Measurements from ENCODE around the gene STPG4.

The STPG4 gene

DNA sequence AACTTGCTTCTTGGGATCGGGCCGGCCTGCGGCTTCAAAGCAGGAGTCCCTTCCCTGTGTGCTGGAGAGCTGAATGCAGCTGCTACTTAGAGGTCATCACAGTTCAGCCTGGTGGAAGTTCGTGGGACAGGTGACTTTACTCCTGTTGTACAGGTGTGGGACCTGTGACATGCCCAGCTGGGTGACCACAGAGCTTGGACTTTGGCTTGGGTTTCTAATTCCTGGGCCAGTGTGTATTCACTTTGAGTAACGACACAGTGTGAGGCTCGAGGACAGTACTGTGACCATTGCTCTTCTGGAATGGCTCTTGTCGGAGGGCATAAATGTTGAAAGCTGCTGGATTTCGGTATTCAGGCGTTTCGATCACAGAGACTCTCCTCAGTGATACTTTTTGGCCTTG, 114.5 kb downstream of the STPG4 start:
- no peak for ATAC-seq
- no peak for TF ChIP-seq ZNF565 (CRISPR knock-in tag; conservative IDR thresholded peaks at IDR 0.05; ENCODE audit: low read depth)
- TF ChIP-seq ISL1 (CRISPR knock-in tag; IDR thresholded peaks at IDR 0.05): no peak
- no peak for TF ChIP-seq ZNF8 (CRISPR knock-in tag; IDR thresholded peaks at IDR 0.05)
- TF ChIP-seq OSR1 (CRISPR knock-in tag; IDR thresholded peaks at IDR 0.05): no peak
- TF ChIP-seq TOX (CRISPR knock-in tag; IDR thresholded peaks at IDR 0.05; ENCODE audit: borderline replicate concordance): no peak
- TF ChIP-seq, protein P1, sequence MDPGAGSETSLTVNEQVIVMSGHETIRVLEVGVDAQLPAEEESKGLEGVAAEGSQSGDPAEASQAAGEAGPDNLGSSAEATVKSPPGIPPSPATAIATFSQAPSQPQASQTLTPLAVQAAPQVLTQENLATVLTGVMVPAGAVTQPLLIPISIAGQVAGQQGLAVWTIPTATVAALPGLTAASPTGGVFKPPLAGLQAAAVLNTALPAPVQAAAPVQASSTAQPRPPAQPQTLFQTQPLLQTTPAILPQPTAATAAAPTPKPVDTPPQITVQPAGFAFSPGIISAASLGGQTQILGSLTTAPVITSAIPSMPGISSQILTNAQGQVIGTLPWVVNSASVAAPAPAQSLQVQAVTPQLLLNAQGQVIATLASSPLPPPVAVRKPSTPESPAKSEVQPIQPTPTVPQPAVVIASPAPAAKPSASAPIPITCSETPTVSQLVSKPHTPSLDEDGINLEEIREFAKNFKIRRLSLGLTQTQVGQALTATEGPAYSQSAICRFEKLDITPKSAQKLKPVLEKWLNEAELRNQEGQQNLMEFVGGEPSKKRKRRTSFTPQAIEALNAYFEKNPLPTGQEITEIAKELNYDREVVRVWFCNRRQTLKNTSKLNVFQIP (CRISPR knock-in tag; IDR thresholded peaks at IDR 0.05; ENCODE audit: borderline replicate concordance, low read depth): no peak
- no peak for TF ChIP-seq BACH2 (CRISPR knock-in tag; IDR thresholded peaks at IDR 0.05; ENCODE audit: borderline replicate concordance)
- TF ChIP-seq ARNTL (CRISPR knock-in tag; IDR thresholded peaks at IDR 0.05; ENCODE audit: borderline replicate concordance, low read depth): no peak
- TF ChIP-seq CSDC2 (CRISPR knock-in tag; IDR thresholded peaks at IDR 0.05): no peak
- TF ChIP-seq, protein P2, sequence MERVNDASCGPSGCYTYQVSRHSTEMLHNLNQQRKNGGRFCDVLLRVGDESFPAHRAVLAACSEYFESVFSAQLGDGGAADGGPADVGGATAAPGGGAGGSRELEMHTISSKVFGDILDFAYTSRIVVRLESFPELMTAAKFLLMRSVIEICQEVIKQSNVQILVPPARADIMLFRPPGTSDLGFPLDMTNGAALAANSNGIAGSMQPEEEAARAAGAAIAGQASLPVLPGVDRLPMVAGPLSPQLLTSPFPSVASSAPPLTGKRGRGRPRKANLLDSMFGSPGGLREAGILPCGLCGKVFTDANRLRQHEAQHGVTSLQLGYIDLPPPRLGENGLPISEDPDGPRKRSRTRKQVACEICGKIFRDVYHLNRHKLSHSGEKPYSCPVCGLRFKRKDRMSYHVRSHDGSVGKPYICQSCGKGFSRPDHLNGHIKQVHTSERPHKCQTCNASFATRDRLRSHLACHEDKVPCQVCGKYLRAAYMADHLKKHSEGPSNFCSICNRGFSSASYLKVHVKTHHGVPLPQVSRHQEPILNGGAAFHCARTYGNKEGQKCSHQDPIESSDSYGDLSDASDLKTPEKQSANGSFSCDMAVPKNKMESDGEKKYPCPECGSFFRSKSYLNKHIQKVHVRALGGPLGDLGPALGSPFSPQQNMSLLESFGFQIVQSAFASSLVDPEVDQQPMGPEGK (CRISPR knock-in tag; IDR thresholded peaks at IDR 0.05; ENCODE audit: borderline replicate concordance): no peak
- no peak for TF ChIP-seq ESRRG (CRISPR knock-in tag; IDR thresholded peaks at IDR 0.05)
- TF ChIP-seq ZFP3 (CRISPR knock-in tag; IDR thresholded peaks at IDR 0.05): no peak
- TF ChIP-seq PPARA (CRISPR knock-in tag; IDR thresholded peaks at IDR 0.05; ENCODE audit: borderline replicate concordance): no peak
- TF ChIP-seq, protein P3, sequence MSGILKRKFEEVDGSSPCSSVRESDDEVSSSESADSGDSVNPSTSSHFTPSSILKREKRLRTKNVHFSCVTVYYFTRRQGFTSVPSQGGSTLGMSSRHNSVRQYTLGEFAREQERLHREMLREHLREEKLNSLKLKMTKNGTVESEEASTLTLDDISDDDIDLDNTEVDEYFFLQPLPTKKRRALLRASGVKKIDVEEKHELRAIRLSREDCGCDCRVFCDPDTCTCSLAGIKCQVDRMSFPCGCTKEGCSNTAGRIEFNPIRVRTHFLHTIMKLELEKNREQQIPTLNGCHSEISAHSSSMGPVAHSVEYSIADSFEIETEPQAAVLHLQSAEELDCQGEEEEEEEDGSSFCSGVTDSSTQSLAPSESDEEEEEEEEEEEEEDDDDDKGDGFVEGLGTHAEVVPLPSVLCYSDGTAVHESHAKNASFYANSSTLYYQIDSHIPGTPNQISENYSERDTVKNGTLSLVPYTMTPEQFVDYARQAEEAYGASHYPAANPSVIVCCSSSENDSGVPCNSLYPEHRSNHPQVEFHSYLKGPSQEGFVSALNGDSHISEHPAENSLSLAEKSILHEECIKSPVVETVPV (CRISPR knock-in tag; IDR thresholded peaks at IDR 0.05): no peak

DNA sequence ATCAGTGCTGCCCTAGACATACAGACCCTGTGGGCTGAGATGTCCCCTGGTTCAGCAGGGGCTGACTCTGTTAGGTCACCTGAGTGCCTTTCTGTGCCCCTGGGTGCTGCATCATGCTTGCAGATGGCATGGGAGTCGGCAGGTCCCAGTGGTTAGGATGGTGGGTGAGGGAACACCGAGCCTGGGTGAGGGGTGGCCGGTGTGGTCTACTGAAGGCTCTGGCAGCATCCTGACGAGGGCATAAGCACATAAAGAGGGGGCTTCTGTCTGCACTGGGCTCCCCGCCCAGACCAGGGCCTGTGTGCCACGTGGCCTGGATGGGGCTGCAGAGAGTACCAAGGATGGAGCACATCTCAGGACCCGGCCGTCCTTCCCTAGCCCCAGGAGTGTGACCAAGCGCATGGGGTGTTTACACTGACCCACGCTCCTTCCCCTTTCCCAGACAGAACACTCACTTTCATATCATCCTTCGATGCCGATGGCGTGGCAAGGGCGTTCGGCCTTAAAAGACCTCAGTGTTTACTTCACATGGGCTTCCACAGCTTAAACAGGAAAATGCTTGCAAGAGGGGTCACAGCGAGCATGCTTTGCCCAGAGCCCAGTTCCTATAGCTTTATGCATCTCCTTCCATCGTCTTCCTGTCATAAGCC, 115.1 kb downstream of the STPG4 start:
- TF ChIP-seq TOX (CRISPR knock-in tag; IDR thresholded peaks at IDR 0.05; ENCODE audit: borderline replicate concordance): no peak
- no peak for TF ChIP-seq RARB (CRISPR knock-in tag; IDR thresholded peaks at IDR 0.05)
- no peak for TF ChIP-seq CSDC2 (CRISPR knock-in tag; IDR thresholded peaks at IDR 0.05)
- TF ChIP-seq ZFP3 (CRISPR knock-in tag; IDR thresholded peaks at IDR 0.05): no peak
- no peak for TF ChIP-seq ESRRG (CRISPR knock-in tag; IDR thresholded peaks at IDR 0.05)
- TF ChIP-seq ZC3H10 (CRISPR knock-in tag; IDR thresholded peaks at IDR 0.05): no peak
- TF ChIP-seq ZFP30 (CRISPR knock-in tag; IDR thresholded peaks at IDR 0.05): no peak
- TF ChIP-seq GLIS3 (CRISPR knock-in tag; IDR thresholded peaks at IDR 0.05): no peak
- no peak for TF ChIP-seq PPARA (CRISPR knock-in tag; IDR thresholded peaks at IDR 0.05; ENCODE audit: borderline replicate concordance)
- no peak for TF ChIP-seq ZNF8 (CRISPR knock-in tag; IDR thresholded peaks at IDR 0.05)
- TF ChIP-seq, protein P4, sequence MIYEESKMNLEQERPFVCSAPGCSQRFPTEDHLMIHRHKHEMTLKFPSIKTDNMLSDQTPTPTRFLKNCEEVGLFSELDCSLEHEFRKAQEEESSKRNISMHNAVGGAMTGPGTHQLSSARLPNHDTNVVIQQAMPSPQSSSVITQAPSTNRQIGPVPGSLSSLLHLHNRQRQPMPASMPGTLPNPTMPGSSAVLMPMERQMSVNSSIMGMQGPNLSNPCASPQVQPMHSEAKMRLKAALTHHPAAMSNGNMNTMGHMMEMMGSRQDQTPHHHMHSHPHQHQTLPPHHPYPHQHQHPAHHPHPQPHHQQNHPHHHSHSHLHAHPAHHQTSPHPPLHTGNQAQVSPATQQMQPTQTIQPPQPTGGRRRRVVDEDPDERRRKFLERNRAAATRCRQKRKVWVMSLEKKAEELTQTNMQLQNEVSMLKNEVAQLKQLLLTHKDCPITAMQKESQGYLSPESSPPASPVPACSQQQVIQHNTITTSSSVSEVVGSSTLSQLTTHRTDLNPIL (CRISPR knock-in tag; IDR thresholded peaks at IDR 0.05; ENCODE audit: low read depth): no peak
- ATAC-seq: no peak

DNA sequence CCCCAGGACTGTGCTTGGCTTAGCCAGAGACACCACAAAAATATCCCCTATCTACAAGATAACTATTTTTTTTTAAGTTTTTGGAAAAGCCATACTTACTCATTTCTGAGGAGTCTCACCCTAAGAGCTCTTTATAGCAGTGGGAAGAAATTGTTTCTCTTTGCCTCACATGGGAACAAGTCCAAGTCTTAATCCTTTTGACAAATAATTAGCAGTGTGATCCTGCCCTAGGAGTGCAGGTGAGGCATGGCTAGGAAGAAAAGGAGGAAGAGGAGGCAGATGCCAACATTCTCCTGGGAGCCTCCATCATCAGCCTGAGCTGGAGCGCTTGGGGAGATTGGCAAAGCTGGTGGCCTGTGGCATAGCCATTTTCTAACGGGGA, 115.6 kb downstream of the STPG4 start:
- ATAC-seq: no peak
- TF ChIP-seq ZNF565 (CRISPR knock-in tag; conservative IDR thresholded peaks at IDR 0.05; ENCODE audit: low read depth) (no peak), ZNF70 (CRISPR knock-in tag; IDR thresholded peaks at IDR 0.05) (no peak), TOX (CRISPR knock-in tag; IDR thresholded peaks at IDR 0.05; ENCODE audit: borderline replicate concordance) (no peak), ESRRG (CRISPR knock-in tag; IDR thresholded peaks at IDR 0.05) (no peak), OSR1 (CRISPR knock-in tag; IDR thresholded peaks at IDR 0.05) (no peak), ZNF8 (CRISPR knock-in tag; IDR thresholded peaks at IDR 0.05) (no peak), ZFP3 (CRISPR knock-in tag; IDR thresholded peaks at IDR 0.05) (no peak), CSDC2 (CRISPR knock-in tag; IDR thresholded peaks at IDR 0.05) (no peak), ZFP30 (CRISPR knock-in tag; IDR thresholded peaks at IDR 0.05) (no peak), ZC3H10 (CRISPR knock-in tag; IDR thresholded peaks at IDR 0.05) (no peak), RARB (CRISPR knock-in tag; IDR thresholded peaks at IDR 0.05) (no peak), BACH2 (CRISPR knock-in tag; IDR thresholded peaks at IDR 0.05; ENCODE audit: borderline replicate concordance) (no peak), GLIS3 (CRISPR knock-in tag; IDR thresholded peaks at IDR 0.05) (no peak)
- TF ChIP-seq, protein P4 (CRISPR knock-in tag; IDR thresholded peaks at IDR 0.05; ENCODE audit: low read depth): no peak
- TF ChIP-seq, protein P5, sequence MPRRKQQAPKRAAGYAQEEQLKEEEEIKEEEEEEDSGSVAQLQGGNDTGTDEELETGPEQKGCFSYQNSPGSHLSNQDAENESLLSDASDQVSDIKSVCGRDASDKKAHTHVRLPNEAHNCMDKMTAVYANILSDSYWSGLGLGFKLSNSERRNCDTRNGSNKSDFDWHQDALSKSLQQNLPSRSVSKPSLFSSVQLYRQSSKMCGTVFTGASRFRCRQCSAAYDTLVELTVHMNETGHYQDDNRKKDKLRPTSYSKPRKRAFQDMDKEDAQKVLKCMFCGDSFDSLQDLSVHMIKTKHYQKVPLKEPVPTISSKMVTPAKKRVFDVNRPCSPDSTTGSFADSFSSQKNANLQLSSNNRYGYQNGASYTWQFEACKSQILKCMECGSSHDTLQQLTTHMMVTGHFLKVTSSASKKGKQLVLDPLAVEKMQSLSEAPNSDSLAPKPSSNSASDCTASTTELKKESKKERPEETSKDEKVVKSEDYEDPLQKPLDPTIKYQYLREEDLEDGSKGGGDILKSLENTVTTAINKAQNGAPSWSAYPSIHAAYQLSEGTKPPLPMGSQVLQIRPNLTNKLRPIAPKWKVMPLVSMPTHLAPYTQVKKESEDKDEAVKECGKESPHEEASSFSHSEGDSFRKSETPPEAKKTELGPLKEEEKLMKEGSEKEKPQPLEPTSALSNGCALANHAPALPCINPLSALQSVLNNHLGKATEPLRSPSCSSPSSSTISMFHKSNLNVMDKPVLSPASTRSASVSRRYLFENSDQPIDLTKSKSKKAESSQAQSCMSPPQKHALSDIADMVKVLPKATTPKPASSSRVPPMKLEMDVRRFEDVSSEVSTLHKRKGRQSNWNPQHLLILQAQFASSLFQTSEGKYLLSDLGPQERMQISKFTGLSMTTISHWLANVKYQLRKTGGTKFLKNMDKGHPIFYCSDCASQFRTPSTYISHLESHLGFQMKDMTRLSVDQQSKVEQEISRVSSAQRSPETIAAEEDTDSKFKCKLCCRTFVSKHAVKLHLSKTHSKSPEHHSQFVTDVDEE (CRISPR knock-in tag; IDR thresholded peaks at IDR 0.05): no peak
- TF ChIP-seq, protein P3 (CRISPR knock-in tag; IDR thresholded peaks at IDR 0.05): no peak
- TF ChIP-seq, protein P1 (CRISPR knock-in tag; IDR thresholded peaks at IDR 0.05; ENCODE audit: borderline replicate concordance, low read depth): no peak
